GM12872 (cell line): ENCODE measurements around the gene RIT2.

Experiments used
- CTCF ChIP-seq: IDR thresholded peaks from 3 replicates; pipeline ENCODE4 v1.5.1; 2011; ENCODE audit warnings: low read depth, mild to moderate bottlenecking, low read length, moderate library complexity; ENCODE audit not compliant: insufficient read depth

Gene RIT2

GRCh38 chr18:42850174-42851083 lies 265.1 kb downstream of the RIT2 start:
- TF ChIP-seq CTCF: no peak

GRCh38 chr18:42839408-42839807 lies 276.1 kb downstream of the RIT2 start:
- no peak for TF ChIP-seq CTCF

DNA sequence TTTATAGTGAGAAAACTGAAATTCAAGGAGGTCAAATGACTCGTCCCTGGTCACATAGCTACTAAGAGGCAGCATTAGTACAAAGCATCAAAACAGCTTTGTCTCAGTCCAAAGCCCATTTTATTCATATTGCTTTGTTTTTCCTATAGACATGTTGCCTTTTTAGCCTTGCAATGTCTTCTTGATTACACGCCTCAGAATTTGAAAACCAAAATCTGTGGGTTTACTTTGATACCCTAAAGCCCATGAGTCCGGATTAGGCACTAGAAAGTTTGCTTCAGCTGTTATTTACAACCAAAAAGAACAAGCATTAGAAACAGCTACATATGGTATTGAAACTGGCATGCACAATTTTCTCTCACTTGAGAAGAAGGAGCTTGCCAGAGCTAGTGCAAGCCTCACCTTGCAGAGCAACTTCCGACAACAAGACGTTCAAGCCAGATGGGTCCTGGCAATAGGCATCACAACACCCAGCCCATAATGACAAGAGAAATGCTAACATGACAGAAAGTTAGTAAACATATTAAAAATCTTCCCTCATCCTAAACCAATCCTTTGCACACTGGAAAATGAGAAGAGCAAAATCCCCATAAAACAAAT lies 276.8 kb downstream of the RIT2 start:
- no peak for TF ChIP-seq CTCF

- no peak for TF ChIP-seq CTCF
These were observed 284.5 kb downstream of the RIT2 start for GRCh38 chr18:42830936-42831335.

GRCh38 chr18:42828881-42829280 lies 286.6 kb downstream of the RIT2 start:
- TF ChIP-seq CTCF: no peak

DNA sequence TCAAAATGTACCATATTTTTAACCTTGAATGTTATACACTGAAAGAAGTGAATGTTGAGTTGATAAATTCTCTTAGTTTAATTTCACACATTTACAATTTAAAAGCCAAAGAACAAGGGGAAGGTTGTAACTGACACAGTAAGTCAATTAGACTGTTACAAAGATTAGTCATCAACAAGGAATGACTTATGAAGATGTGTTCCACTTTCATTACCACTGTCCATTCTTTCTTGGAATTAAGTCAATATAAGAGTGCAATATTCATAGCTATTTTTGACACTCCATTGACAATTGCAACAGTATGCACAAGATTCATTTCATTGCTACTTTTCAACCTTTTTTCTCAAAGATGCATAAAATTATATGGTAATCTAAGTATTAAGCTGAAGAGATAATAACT lies 291.3 kb downstream of the RIT2 start:
- TF ChIP-seq CTCF: no peak

DNA sequence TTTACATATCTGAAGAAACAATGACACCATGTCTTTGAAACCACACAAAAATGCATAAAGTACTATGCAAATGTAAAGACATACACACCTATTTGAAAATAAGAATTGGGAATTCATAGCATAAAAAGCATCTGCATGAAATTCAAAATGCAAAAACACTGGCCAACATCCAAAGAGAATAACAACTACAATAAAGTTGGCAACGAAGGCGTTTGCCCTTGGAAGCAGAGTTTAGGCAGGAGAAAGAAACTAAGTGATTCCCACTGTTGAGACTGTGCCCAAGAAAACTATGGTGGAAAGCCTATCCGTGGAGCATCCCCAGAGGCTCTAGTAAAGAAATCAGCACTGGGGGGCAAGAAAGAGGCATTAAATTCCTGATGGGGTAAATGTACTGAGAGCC lies 292.8 kb downstream of the RIT2 start:
- TF ChIP-seq CTCF: no peak
